Fibroblast of villous mesenchyme (primary cell): ENCODE data around the gene PSD. TPM values are rescaled to one million over a fixed set of nuclear protein-coding genes. Genes with fewer than 3 reads are reported as not detected.

ENCODE experiments used
- DNase-seq: peaks from one replicate; pipeline ENCODE4 v3.0.0-alpha.2; 2010; ENCODE audit warnings: low read depth
- H3K4me3 ChIP-seq: 2 replicates; pipeline ENCODE4 v1.5.1; 2011; ENCODE audit warnings: low read depth, mild to moderate bottlenecking, low read length
- total RNA-seq: library from RNA; depleted of rRNA; stranded (reverse); fragments of >200 nt; gene quantifications from 2 replicates; pipeline ENCODE4 v1.2.3, GENCODE V29; 2012
- TF ChIP-seq, protein P1 (sequence below): IDR thresholded peaks from 2 replicates; pipeline ENCODE4 v1.5.1; 2012; ENCODE audit warnings: low read depth, mild to moderate bottlenecking, low read length; ENCODE audit not compliant: insufficient read depth

The PSD gene
- 1.6 and 2.2 TPM in 2 replicates for total RNA-seq

DNA sequence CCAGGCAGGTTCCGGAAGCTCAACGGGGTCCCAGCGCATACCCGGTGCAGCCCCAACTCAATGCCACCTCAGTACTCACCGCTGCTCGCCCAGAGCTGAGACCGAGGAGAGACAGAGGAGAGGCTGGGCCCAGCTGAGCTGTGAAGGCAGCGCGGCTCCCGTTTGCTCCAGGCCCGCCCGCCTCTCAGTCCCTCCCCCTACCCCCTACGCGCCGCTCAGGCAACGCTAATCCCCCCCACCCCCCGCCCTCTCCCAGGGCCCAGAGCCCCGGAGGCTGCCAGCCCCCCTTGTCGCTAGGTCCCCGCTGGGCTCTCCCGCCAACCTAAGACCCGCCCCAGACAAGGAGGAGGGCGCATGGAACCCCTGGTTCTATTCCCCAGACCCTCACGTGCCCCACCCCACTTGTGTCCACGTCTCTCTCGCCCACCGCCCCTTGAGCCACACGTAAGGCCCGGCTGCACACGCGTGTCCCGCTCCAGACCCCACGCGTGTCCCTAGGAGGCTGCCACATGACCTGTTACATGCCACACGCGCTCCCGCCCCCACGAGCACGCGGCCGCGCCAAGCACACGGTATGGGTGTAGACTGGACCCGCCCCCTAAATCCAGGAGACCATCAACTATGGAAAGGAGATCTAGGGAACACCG, at the start of gene PSD:
Gene PSD, minus strand, starts transcription at position 164 of the 647 bp plus-strand sequence. CDS start 1,747 bp downstream, outside the sequence.
- TF ChIP-seq, protein P1, sequence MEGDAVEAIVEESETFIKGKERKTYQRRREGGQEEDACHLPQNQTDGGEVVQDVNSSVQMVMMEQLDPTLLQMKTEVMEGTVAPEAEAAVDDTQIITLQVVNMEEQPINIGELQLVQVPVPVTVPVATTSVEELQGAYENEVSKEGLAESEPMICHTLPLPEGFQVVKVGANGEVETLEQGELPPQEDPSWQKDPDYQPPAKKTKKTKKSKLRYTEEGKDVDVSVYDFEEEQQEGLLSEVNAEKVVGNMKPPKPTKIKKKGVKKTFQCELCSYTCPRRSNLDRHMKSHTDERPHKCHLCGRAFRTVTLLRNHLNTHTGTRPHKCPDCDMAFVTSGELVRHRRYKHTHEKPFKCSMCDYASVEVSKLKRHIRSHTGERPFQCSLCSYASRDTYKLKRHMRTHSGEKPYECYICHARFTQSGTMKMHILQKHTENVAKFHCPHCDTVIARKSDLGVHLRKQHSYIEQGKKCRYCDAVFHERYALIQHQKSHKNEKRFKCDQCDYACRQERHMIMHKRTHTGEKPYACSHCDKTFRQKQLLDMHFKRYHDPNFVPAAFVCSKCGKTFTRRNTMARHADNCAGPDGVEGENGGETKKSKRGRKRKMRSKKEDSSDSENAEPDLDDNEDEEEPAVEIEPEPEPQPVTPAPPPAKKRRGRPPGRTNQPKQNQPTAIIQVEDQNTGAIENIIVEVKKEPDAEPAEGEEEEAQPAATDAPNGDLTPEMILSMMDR: no peak
- no peak for DNase-seq
- peak within 1 kb of the TSS; percentile 89 for H3K4me3 ChIP-seq

DNA sequence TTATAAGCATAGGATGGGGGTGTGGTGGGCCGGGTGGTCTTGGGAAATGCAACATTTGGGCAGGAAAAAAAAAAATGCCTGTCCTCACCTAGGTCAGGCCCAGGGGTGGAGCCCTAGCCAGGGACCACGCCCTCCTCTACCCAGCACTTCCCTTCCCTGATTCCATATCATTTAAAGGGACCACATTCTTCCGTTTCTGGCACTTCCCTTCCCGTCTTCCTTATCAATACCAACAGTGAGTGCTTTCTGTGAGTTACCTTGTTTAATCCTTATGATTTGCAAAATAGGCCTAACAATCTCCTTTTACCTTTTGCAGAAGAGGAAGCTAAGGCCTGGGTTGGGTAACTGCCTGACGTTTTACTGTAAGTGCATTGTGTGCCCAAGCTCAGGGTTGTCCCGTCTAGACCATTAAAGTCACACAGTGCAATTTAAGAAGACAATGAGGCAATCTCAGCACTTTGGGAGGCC, 49.4 kb upstream of the PSD start:
- DNase-seq: no peak
- no peak overlapping the region for H3K4me3 ChIP-seq
- TF ChIP-seq, protein P1: no peak

DNA sequence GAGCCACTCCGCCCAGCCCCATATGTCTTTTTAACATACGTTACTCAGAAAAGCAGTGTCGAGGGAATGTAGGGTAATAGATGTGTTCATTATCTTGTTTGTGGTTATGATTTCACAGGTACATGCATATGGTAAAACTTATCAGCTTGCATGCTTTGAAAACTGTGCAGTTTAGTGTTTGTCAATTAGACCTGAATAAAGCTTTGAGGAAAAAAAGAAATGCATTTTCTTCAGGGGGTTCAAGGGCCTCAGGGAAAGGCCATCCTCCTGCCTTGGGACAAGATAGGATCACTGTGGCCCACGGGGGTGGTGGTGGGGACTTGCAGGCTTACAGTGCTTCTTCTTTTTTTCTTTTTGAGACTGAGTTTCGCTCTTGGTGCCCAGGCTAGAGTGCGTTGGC, 48.7 kb upstream of the PSD start:
- TF ChIP-seq, protein P1: no peak
- DNase-seq: no peak
- H3K4me3 ChIP-seq: no peak overlapping the region

DNA sequence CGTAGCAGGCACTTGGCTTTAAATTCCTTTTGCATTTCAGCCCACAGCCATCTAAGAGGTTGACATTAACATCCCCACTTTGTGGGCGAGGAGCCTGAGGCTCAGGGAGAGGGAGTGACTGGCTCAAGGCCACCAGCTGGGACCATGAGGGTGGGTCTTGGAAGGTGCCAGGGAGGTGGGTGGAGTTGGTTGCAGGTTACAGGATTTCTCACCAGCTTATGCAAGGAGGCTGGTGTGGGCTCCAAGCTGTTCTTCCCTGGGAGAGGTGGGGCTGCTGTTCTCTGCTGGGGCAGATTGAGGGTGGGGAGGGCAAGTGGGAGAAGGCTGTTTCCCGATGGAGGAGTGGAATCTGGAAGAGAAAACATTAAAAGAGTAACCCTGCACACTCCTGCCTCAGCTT, 46.9 kb upstream of the PSD start:
- H3K4me3 ChIP-seq: no peak overlapping the region
- TF ChIP-seq, protein P1: no peak
- no peak for DNase-seq

DNA sequence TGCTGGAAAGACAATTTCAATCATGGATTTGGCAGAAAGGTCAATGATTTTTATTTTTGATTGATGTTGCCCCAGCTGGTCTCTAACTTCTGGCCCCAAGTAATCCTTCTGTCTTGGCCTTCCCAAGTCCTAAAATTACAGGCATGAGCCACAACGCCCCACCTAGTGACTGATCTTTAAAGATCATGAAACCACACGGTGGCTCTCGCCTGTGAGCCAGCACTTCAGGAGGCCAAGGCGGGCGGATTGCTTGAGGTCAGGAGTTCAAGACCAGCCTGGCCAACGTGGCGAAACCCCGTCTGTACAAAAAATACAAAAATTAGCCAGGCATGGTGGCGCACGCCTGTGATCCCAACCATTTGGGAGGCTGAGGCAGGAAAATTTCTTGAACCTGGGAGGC, 45.4 kb upstream of the PSD start:
- no peak for DNase-seq
- TF ChIP-seq, protein P1: no peak

DNA sequence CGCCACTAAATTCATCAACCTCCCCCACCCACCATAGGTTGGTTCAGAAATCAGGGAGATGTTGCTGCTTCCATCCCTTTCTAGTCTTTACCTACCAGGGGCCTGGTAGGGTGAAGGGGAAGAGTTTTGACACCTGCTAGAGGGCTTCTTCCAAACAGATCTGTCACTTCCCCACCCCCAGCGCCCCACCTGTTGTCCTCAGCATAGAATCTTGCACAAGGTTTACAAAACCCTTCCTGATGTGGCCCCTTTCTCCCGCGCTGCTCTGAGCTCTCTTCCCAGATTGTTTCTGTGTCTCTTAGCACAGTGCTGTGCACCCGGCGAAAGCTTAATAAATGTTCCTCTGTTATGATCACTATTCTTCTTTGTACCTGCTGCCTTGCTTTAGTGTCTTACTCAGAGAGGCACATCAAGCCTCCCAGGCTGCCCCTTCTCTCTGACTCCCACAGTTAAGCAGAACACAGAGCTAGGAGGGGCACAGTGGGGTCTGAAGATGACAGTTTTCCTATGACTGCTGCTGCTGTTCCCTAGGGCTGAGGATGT, 44.0 kb upstream of the PSD start:
- TF ChIP-seq, protein P1: no peak
- H3K4me3 ChIP-seq: no peak overlapping the region
- DNase-seq: no peak

More for the DNA sequence above, 45.4 kb upstream of the PSD start:
- no peak overlapping the region for H3K4me3 ChIP-seq
